ENCODE measurements around the gene LIX1. TPM values are rescaled to one million over a fixed set of nuclear protein-coding genes. Genes with fewer than 3 reads are reported as not detected.

The LIX1 gene
- total RNA-seq, 1 donor from 2014 or later: not detected

DNA sequence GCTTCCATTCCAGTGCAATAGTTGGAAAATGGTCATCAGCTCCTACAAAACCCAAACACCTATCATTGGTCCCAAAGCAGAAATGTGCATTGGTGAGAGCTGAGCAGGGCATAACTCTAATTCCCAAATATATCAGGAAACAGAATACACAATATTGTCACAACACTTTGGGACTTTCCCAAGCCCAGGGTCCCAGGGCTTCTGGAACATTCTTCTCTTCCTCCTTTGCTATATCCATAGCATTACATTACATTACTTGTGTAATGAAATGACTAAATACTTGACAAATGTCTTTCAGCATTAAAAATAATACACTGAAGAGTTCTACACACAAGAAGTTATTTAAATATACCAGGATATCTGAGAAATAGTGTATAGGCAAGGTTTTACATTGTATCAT, 45.6 kb downstream of the LIX1 start:
- no peak for DNase-seq (ENCODE audit: low spot score in 2 of 2)
- no peaks in the 10 kb centered on the region for H3K27me3 ChIP-seq
- no peaks in the 10 kb centered on the region for H3K4me1 ChIP-seq
- no peak overlapping the region for H3K4me3 ChIP-seq
- H3K36me3 ChIP-seq: no peaks in the 10 kb centered on the region
- H3K9me3 ChIP-seq: no peaks in the 10 kb centered on the region
- intact Hi-C loops (cut with DNase I): no loop called here
- TF ChIP-seq, protein P1, sequence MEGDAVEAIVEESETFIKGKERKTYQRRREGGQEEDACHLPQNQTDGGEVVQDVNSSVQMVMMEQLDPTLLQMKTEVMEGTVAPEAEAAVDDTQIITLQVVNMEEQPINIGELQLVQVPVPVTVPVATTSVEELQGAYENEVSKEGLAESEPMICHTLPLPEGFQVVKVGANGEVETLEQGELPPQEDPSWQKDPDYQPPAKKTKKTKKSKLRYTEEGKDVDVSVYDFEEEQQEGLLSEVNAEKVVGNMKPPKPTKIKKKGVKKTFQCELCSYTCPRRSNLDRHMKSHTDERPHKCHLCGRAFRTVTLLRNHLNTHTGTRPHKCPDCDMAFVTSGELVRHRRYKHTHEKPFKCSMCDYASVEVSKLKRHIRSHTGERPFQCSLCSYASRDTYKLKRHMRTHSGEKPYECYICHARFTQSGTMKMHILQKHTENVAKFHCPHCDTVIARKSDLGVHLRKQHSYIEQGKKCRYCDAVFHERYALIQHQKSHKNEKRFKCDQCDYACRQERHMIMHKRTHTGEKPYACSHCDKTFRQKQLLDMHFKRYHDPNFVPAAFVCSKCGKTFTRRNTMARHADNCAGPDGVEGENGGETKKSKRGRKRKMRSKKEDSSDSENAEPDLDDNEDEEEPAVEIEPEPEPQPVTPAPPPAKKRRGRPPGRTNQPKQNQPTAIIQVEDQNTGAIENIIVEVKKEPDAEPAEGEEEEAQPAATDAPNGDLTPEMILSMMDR (IDR thresholded peaks at IDR 0.05): no peak
- H3K27ac ChIP-seq: no peak overlapping the region

DNA sequence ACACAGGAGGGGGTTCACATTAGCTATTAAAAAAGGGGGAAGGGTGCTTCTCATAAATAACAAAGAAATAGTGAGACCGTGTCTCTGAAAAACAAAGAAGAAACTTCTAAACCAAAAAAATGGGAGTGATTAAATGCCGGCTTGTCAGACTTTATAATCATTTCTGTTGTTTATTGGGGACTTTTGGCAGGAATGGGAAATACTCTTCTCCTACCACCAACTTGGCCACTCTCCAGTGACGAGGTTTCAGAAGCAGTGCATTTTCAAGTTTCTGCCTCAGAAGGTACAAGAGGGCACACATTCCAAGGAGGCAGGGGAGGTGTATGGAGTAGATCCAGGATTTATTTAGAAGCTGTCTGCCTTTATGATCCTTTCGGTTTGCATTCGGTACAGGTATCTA, 46.2 kb downstream of the LIX1 start:
- no peaks in the 10 kb centered on the region for H3K36me3 ChIP-seq
- H3K4me3 ChIP-seq: no peak overlapping the region
- TF ChIP-seq, protein P1 (IDR thresholded peaks at IDR 0.05): no peak
- H3K4me1 ChIP-seq: no peaks in the 10 kb centered on the region
- no peaks in the 10 kb centered on the region for H3K9me3 ChIP-seq
- no peaks in the 10 kb centered on the region for H3K27me3 ChIP-seq
- intact Hi-C loops (cut with DNase I): no loop called here
- DNase-seq (ENCODE audit: low spot score in 2 of 2): no peak
- no peak overlapping the region for H3K27ac ChIP-seq

DNA sequence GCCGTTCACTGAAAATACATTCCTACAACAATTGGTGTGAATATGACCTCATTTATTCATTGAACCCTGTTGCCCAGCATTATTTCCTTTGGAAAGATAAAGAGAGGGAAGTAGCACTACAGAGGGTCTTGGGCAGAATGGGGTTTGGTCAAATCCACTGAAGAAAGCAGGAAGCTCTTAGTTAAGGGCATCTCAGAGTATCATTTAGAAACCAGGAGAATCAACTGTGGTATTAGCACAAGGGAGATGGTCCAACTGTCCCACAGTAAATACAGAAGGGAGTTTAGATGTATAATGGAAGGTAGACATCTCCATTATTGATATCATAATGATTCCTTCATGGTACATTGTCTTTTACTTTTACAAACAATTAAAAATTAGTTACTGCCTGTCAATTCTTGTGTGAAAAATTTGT, 47.1 kb downstream of the LIX1 start:
- H3K4me3 ChIP-seq: no peak overlapping the region
- no peaks in the 10 kb centered on the region for H3K9me3 ChIP-seq
- intact Hi-C loops (cut with DNase I): no loop called here
- H3K27ac ChIP-seq: no peak overlapping the region
- H3K27me3 ChIP-seq: no peaks in the 10 kb centered on the region
- DNase-seq (ENCODE audit: low spot score in 2 of 2): no peak
- no peaks in the 10 kb centered on the region for H3K36me3 ChIP-seq
- TF ChIP-seq, protein P1 (IDR thresholded peaks at IDR 0.05): no peak
- no peaks in the 10 kb centered on the region for H3K4me1 ChIP-seq

DNA sequence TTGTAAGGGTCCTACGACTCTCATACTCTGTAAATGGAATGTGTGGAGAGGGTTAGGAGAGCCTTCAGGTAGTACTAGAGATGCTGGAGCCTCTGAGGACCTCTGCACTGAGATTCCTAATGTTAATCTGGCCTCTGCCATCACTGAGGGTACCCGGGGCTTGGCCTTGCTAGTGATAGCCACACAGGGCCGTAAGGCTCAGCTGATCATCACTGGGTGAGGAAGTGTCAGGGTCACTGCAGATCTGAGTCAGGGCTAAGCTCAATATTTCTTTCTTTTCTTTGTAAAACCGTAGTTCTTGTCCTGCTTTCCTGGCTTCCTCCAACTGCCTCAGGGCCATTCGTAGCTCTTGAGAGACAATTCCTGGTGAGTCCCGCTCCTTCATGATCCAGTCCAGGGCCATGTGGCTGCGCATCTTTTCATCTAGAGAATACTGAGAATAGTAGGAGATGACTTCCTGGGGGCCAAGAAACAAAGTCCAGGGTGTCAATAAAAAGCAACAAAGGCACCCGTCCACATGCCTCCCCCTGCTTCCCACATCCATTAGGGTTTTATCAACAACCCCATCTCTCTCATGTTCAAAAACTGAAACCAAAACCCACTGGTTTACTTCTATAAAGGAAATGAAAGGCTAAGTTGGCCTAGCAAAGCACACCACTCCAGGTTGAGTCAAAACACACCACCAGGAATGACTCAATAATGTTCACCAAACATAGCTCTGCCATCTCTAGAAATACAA, 47.7 kb downstream of the LIX1 start:
- no peaks in the 10 kb centered on the region for H3K36me3 ChIP-seq
- H3K9me3 ChIP-seq: no peaks in the 10 kb centered on the region
- no peak for DNase-seq (ENCODE audit: low spot score in 2 of 2)
- no peak overlapping the region for H3K4me3 ChIP-seq
- TF ChIP-seq, protein P1 (IDR thresholded peaks at IDR 0.05): no peak
- H3K27ac ChIP-seq: no peak overlapping the region
- intact Hi-C loops (cut with DNase I): no loop called here
- no peaks in the 10 kb centered on the region for H3K4me1 ChIP-seq
- no peaks in the 10 kb centered on the region for H3K27me3 ChIP-seq

DNA sequence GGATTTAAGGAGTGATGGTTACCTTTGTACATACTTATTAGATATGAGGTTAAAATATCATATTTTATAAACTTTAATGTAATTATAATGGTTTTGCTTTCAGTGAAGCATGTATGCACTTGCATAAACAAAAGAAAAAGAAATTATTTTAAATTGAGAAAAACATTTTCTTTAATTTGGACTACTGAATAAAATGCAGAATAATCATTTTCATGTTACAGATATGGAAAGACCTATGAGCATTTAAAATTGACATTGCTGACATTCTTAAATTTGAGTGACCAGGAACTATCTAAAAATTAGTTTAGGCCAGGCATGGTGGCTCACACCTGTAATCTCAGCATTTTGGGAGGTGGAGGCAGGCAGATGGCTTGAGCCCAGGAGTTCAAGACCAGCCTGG, 49.2 kb downstream of the LIX1 start:
- Histone ChIP-seq H3K4me1 (no peaks in the 10 kb centered on the region), H3K36me3 (no peaks in the 10 kb centered on the region), H3K4me3 (no peak overlapping the region), H3K9me3 (no peaks in the 10 kb centered on the region), H3K27ac (no peak overlapping the region), H3K27me3 (no peaks in the 10 kb centered on the region)
- DNase-seq (ENCODE audit: low spot score in 2 of 2): no peak
- TF ChIP-seq, protein P1 (IDR thresholded peaks at IDR 0.05): no peak
- intact Hi-C loops (cut with DNase I): no loop called here

DNA sequence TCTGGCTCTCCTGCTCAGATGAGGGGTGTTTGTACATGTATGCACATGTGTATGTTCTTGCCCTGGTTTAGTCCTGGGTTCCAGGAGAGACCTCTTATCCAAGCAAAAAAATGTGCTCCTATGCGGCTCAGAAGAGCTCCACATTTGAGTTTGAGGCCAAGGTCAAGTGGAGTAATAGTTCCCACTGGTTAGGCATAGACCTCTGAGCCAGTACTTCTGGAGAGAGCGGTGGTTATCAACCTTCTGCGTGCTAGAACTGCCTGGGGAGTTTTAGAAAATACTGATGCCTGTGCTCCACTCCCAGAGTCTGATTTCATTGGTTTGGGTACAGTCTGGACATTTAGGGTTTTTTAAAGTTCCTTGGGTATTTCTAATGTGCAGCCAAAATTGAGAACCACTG, 51.5 kb downstream of the LIX1 start:
- H3K9me3 ChIP-seq: no peaks in the 10 kb centered on the region
- DNase-seq (ENCODE audit: low spot score in 2 of 2): no peak
- TF ChIP-seq, protein P1 (IDR thresholded peaks at IDR 0.05): no peak

More for the DNA sequence above, 51.5 kb downstream of the LIX1 start:
- Histone ChIP-seq H3K27me3 (no peaks in the 10 kb centered on the region), H3K27ac (no peak overlapping the region), H3K4me1 (no peaks in the 10 kb centered on the region), H3K36me3 (no peaks in the 10 kb centered on the region), H3K4me3 (no peak overlapping the region)
- intact Hi-C loops (cut with DNase I): no loop called here

Data from ascending aorta (tissue), 2 donors.